ENCODE measurements around the gene PTTG1IP.

PTTG1IP gene

DNA sequence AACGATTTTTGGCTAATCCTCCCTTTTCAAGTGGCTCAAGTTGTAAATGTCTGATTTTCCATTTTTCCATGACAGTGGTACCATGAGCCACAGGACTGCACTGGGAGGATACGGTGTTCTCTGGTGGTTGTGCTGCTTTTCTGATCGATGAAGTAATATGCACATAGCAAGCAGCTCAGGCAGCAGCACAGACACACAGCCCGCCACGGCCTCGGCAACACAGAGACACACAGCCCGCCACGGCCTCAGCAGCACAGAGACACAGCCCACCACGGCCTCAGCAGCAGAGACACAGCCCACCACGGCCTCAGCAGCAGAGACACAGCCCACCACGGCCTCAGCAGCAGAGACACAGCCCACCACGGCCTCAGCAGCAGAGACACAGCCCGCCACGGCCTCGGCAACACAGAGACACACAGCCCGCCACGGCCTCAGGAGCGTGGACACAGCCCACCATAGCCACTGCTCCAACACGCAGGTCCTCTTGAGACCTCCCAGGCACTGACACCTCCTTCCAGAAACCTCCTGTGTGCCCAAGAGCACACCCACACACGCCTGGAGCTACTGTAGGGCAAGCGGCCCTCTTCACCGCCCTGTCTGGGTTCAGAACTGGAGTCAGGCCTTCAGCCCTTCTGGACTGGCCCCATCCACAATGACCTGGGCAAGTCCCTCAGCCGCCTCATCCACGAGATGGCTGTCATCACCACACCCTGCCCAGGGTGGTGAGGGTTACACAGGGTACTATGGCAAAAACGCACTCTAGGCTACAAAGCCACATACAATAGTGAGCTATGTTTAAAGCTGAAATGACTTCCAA, 10.4 kb downstream of the PTTG1IP start:
- no peak for DNase-seq

GRCh38 chr21:44858791-44859190, 14.7 kb downstream of the PTTG1IP start:
- DNase-seq: no peak

DNA sequence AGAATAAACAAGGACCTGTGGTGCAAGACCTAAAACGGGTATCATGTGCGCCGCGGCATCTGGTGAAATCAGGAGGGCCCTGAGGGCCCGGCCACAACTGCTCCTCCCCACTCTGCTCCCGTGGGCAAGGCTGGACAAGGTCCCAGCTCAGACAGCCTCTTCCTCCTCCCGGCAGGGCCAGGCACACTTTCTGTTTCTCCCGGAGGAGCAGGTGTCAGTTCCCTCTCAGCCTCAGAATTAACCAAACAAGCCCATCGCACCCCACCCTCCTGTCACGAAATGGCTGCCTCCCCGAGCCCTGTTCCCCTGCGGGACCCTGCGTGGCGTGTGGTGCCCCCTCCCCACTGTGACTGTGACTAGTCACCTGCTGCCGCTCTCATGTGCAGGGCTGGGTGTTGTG, 15.2 kb downstream of the PTTG1IP start:
- DNase-seq: no peak

DNA sequence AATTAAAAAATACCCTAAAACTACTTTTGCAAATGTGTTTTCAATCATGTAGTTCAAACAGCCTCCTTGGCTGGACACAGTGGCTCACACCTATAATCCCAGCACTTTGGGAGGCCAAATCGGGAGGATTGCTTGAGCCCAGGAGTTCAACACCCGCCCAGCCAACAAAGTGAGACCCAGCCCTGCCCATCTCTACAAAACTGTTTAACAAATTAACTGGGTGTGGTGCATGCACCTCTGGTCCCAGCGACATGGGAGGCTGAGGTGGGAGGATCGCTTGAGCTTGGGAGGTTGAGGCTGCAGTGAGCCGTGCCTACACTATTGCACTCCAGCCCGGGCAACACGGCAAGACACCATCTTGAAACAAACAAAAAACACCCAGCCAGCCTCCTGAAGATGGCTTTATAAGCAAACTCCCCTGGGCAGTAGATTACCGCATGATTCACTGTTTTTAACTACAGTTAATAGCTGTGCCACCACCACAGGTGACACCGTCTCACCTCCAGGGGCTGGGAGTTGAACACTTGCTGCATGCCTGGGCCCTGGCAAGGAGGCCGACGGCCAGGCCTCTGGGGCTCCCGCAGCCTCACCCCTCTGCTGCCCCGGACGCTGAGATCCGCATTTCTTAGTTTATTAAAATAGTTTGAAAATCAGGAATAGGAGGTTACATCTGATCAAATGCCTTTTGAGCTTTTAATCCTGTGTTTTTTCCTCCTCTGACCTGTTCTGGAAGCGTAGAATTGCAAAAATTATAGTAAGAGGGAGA, 16.2 kb downstream of the PTTG1IP start:
- DNase-seq: no peak

DNA sequence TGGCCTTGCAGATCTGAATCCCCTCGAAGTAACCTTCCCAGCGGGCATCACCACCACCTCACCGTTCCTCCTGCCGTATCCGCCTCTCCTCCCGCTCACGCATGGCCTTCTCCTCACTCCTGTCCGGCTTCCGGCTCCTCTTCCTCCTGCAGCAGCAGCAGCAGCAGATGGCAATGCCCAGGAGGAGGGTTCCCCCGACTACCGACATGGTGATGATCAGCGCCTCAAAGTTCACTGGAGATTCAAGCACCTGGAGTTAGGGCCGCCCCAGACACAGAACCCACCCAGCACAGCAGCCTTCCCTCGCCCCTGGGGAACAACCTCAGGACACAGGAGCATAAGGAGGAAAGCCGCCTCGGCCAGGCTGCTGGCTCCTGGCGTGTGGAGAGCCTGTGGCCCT, 17.4 kb downstream of the PTTG1IP start:
- DNase-seq: no peak

- DNase-seq: no peak
These were observed 17.9 kb downstream of the PTTG1IP start for GRCh38 chr21:44855572-44855971.

DNA sequence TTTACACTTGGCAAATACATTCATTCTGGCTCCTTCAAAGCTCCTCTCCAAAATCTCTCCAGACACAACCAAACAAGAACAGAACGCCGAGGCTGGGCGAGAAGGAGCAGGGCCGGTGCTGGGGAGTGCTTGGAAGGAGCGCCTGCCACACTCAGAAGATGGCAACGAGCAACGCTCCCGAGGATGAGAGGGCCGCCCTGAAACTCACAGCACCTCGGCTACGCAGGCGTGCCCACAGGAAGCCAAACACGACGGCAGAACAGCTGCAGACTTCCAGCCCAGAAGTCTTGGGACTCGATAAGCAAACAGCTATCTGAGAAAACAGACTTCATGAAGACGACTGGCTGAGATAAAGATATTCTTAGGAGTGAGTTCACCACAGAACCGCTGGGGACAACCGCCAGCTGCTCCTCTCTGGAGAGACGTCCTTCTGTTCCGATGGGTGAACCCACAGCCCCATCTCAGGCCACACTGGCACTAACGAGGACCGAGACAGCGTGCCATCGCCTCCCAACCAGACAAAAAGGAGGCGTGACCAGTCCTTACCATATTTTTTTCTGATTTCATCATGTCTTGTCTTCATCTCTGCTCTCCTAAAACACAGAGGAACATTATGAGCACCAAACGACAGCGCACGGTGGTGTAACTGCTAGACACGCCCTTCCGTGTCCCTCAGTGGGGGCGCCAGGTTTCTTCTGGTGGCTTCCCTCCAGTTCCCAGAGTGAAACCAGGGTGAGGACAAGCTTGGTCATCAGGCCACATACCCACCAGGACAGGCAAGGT, 18.6 kb downstream of the PTTG1IP start:
- DNase-seq: no peak

- no peak for DNase-seq
These were observed 19.2 kb downstream of the PTTG1IP start for GRCh38 chr21:44854391-44854663.

DNA sequence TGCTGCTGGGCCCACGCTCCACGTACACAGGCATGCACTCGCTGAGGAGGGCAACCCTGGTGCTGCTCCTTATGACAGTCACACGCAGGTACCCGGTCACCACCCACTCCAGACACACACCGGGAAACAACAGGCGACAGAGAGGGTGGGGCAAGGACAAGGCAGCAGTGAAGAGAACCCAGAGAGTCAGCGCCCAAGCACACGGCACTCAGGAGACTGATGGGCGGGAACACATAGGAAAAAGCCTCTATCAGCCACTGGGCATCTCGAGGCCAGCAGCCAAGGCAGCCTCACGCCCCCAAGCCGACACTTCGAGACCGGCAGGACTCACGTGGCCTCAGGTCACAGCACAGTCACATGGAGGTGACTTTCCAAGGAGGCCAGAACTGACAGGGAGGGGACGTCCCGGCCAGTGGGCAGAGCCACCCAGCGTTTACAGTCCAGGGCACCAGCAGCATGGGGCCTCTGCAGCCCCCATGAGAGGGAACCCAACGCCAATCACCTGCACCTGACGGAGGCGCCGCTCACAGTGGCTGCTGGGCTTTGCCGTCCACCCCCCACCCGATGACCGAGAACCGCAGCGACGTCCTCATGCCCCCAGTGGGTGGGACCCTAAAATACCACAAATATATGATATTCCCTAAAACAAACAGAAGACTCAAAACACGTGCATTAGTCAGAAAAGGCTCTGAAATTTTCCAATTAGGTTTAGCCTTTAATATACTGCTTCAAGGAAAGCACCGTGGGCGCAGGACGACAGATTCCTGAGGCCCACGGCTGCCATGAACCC, 19.7 kb downstream of the PTTG1IP start:
- DNase-seq: no peak

DNA sequence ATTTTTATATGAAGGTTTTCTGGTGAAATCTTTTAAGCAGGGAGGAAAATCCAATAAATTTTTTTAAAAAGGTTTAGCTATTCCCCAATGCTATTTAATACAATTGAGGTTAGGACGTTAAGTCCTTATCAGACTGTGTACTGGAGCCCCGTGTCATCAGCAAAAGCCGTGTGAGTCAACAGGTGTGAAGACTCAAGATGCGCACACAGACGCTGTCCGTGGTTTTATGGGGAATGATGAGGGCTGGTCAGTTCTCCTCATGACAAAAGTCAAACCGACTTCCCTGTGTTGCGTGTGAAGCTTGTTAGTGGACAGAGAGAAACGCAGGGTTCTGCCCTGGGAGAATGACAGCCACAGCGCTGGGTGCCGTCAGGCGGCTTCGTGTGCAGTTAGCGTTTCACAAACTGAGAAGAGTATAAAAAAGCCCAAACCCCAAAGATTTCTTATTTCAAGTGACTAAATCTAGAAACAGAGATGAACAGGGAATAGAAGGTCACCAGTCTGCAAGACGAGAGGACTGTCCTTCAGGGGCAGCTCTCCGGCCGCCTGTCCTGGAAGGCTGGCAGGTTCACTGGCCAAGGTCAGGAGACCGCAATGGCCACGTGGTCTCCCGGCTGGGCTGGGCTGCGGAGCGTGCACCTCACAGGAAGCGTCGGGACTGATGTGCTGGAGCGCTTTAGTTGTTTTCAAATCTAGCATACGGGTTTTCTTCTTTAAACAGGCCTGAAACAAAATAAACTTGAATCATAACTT, 22.4 kb downstream of the PTTG1IP start:
- no peak for DNase-seq

DNA sequence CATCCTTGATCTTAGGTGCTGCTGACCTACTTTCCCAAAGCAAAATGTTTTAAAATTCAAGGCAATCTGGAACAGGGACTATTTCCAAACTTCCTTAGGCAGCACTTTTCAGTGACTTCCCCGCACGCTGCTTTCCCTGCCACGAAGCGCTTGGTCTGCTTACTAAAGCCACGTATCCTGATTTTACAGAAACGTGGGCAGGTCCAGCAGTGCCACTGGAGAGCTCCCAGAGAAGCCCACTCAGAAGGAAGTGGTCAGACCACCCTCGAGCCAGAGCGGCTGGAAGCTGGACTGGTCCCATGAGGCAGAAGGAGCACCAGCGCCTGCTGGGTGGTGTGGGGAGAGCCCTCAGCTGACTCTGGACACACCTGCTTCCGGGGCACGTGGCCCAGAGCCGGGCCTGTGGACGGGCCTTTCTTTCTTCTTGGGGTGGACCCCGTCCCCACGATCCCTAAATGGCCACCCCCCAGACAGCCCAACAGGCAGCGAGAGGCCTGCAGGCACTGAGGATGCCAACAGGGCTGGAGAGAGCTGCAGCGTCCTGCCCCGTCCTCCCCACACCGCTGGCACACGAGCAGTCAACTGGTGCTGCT, 23.2 kb downstream of the PTTG1IP start:
- no peak for DNase-seq

DNA sequence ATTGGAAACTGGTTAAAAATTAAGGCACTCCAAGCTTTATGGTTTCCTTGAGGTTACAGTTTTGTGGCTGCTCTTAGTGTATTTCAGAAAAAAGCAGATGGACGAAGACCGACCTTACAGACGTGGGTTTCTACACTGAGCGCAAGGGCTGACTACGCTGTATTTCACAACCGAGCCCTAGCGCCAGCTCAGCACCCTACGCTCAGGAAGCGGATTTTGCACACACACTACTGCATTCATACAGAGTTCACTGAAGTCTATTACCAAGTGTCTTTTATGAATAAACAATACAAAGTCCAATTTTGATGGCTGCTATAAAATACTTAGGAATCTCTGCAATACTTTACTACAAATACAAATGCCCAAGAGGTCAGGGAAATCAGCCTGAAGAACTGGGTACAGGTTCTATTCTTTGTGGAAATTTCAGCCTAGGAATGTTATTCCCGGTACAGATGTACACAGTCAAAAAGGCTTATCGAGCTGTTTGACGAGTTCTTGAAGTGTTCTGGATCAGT, 23.8 kb downstream of the PTTG1IP start:
- no peak for DNase-seq

GRCh38 chr21:44848821-44849521, 24.5 kb downstream of the PTTG1IP start:
- no peak for DNase-seq

GRCh38 chr21:44847261-44848056, 26.0 kb downstream of the PTTG1IP start:
- no peak for DNase-seq

- DNase-seq: peak in 4 of 14 donors; percentile 13 to 43 (median 20)
These were observed 26.8 kb downstream of the PTTG1IP start for GRCh38 chr21:44846485-44847260.

GRCh38 chr21:44846224-44846484, 27.3 kb downstream of the PTTG1IP start:
- no peak for DNase-seq

DNA sequence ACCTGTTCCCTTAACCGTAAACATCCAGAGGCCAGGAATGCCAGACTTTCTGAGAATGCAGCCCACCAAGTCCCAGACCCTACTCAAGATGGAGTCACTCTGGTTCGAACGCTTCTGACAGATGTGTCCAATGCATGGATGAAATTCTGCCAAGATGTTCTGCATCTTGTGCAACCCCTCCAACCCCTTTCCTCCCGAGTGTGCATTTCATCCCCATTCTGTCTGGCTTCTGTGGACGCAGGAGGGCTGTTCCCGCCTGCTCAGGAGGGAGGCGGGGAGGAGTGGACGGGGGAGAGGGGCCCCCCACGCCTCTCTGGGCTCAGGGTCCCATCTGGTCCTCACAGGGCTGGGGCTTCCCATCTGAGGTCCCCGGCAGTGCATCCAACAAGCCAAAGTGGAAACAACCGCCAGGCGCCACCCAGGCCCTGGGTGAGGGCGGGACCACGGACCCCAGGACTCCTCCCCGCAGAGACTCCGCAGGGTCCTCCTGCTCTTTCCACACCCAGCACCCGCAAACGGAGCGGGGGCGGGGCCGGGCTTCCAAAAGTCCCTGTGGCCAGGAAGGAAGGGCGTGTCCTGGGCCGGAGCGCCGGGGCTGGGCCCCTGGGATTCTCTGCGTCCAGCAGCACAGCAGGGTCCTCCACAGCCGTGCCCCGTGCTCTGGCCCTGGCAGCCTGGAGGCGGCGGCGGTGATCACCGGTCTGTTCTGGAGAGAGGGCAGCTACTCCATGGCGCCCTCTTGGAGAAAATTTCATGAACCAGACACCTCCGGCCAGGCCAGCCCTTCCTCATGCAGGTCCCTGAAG, 27.9 kb downstream of the PTTG1IP start:
- DNase-seq: peak in 8 of 14 donors; percentile 5 to 37 (median 21)

DNA sequence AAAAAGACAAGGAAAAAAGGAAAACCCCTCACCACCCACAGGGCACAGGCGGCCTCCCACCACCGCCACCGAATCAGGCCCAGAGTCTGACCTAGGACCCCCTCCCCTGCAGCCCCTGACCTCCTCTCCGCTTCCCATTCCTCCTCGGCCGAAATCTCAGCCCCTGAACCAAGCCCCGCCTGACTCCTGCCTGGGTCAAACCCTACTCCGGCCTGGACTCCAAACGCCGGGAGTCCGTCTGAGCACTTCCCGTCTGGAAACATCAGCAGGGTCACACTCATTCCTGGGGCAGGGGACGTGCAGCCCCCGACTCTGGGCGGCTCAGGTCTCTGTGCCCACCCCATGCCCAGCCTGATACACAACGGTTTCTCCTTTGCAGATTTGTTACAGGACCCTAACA, 29.2 kb downstream of the PTTG1IP start:
- no peak for DNase-seq

Measured in C1 segment of cervical spinal cord (tissue), 14 donors.